ACHN (cell line): Measurements from ENCODE around the gene CDKN1C.

Experiments used
- DNase-seq: peaks from one replicate; pipeline ENCODE4 v3.0.0-alpha.2; 2015
- in situ Hi-C: cut with HindIII; loops from 2 replicates; pipeline ENCODE4 v1.10.0; 2017; ENCODE audit warnings: low sequenced_read_pairs, low pct_ligation_motif_present, low pct_unique_long_range_greater_than_20kb

CDKN1C gene

DNA sequence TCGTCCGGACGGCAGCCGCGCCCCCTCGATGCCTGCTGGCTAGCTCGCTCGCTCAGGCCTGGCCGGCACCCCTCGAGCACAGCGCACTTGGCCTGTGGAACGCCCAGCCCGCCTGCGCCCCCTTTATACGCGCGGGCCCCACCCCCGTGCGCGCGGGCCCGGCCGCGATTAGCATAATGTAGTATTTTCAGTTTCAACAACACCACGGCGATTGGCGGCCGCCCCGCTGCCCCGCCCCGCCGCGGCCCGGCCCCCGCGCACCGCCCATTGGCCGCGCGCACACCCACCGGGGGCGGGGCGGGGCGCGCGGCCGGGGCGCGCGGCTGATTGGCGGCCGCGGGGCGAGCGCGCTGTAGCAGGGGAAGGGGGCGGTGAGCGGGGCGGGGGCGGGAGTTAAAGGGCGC lies at the start of gene CDKN1C:
CDKN1C (minus strand) TSS at position 98 of the 404 bp plus-strand sequence. CDS start 319 bp downstream, outside the sequence.
- DNase-seq = peak; percentile 65
- in situ Hi-C loops = no loop called here

- in situ Hi-C loops = no loop called here
- DNase-seq = no peak
Measured at GRCh38 chr11:2934611-2935239, 49.1 kb upstream of the CDKN1C start.

DNA sequence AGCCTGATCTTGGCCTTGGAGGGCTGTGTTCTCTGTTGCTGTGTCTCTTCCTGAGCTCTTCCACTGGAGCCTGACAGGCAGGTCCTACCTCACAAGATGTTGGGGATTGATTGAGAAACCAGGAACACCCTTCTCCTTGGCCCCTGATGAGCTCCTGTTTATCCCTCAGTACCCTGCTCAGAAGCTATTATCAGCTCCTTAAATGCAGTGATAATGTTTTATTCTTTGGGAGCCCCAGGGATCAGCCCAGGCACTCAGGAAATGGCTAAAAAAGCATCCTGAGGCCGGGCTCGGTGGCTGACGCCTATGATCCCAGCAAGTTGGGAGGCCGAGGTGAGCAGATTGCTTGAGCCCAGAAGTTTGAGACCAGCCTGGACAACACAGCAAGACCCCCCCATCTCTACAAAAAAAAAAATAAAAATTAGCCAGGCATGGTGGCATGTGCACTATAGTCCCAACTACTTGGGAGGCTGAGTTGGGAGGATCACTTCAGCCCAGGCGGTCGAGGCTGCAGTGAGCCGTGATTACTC lies 48.5 kb upstream of the CDKN1C start:
- in situ Hi-C loops = no loop called here
- no peak for DNase-seq

DNA sequence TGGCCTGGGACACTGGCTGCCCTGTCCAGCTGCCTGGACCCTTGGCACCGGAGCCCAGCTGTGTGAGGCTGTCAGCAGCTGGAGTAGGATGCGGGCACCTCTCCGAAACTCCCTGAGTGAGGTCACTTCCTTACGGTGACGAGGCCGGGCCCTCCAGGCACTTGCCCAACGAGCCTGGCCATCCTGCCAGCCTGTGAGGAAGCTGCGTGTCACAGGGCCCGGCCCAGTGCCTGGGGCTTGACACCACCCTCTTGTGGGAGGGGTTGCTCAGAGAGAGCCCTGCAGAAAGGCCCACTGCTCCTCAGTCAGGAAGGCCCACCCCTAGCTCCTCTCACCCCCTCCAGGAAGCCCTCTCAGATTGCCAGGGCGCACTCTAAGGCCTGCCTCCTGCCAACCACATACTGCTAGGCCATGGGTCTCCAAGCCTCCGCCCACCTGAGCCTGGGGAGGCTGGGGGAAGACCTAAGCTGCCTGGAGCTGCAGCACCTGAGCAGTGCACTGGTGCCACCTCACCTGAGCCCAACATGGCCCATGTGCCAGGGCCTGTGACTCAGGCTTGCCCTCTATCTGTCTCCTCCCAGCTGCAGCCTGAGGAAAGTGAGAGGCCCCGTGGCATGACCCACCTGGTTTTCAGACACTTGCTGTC lies 47.9 kb upstream of the CDKN1C start:
- in situ Hi-C loops = no loop called here
- peak; percentile 87 for DNase-seq

- DNase-seq = peak; percentile 51
- in situ Hi-C loops = no loop called here
Measured at GRCh38 chr11:2932850-2933251, 47.3 kb upstream of the CDKN1C start.

DNA sequence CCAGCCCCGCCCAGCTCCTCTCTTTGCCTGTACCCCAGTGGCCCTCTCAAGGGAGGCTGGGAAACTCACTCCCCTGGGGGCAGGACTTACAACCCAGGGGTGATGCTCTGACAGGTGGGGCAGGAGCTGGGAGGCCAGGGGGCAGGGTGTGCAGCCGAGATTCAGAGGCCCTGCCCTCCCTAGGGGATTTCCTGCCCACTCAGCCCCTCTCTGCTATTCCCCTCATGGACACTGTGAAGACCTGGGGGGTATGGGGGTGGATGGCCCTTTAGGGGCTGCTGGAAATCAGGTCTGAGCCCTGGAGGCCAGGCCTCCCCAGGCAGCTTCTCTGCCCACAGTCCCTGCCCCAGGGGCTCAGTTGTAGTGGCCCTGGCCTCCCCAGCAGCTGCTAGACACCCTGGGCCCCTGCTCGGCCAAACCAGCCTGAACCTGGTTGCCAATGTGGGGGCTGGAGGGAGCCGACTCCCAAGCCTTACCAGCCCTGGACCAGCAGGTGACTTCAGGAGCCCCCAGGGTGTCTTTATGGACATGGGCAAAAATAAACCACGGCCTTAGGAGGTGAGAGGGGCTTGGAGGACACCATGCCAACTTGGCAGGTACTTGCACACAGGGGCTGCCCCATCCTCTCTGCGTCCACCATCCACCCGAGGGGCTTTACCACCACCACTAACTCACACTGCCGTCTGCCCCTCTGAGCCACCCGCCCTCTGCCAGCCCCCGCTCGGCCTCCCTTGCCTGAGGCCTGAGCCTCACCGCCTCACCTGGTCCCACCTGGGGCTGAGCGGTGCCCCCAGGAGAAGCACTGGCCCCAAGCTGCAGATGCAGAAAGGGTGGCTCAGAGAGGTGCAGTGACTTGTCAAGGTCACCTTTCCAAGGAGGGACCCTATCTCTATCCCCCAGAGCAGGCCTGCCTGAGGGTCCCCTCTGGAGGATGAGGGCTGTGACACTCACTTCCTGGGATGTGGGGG lies 46.5 kb upstream of the CDKN1C start:
- in situ Hi-C loops = no loop called here
- DNase-seq = no peak

- in situ Hi-C loops = no loop called here
- DNase-seq = no peak
Measured at GRCh38 chr11:2931420-2931746, 45.8 kb upstream of the CDKN1C start.

GRCh38 chr11:2930704-2931419 lies 45.3 kb upstream of the CDKN1C start:
- DNase-seq = peak; percentile 78
- in situ Hi-C loops = no loop called here

- DNase-seq = peak; percentile 49
Measured at GRCh38 chr11:2929950-2930703, 44.6 kb upstream of the CDKN1C start.

GRCh38 chr11:2929531-2929949 lies 44.0 kb upstream of the CDKN1C start:
- peak; percentile 83 for DNase-seq
- in situ Hi-C loops = no loop called here

More at GRCh38 chr11:2929950-2930703, 44.6 kb upstream of the CDKN1C start:
- in situ Hi-C loops = no loop called here

DNA sequence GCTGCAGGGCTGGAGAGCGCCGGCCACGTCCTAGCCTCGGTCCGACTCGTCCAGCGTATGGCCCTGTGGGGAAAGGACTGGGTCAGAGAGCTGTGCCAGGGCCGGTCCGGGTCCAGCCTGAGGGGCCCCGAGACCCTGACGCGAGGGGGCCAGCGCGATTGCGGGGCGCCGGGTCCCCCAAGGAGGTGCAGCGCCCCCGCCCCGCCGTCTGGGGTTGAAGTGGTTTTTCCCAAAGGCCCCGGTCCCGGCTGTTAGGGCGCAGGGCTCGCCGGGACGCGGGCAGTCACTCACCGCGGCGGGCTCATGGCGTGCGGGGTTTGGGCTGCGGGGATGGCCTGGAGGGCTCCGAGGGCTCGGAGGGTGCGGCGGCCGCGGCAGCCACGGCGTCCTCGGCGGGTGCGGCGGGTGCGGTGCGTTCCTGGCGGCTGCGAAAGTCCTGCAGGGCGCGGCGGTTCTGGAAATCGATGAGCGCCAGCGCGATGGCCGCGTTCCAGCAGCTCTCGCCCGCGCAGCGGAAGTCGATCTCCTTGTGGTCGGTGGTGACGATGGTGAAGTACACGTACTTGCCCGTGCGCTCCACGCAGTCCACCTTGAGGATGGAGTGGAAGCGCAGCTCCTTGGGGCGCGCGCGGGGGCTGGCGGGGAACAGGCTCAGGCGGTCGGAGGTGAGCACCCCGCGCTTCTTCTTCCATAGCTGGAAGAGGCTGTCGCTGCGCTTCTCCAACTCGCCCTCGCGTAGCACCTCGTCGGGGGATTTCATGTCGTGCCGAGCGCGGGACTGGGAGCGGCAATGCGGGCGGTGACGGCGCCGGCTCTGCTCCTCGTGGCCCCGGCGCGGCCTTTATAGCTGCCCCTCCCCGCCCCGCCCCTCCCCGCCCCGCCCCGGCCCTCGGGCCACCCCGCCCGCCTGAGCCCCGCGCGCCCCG lies 43.3 kb upstream of the CDKN1C start, which contains the start of gene PHLDA2:
PHLDA2 (minus strand) TSS at position 816 of the 926 bp plus-strand sequence; CDS start at position 760, 56 bp downstream.
- DNase-seq = peak; percentile 55
- in situ Hi-C loops = no loop called here

- DNase-seq = peak; percentile 36
- in situ Hi-C loops = no loop called here
Measured at GRCh38 chr11:2927851-2928604, 42.5 kb upstream of the CDKN1C start.

- DNase-seq = no peak
- in situ Hi-C loops = no loop called here
Measured at GRCh38 chr11:2927121-2927800, 41.7 kb upstream of the CDKN1C start.

DNA sequence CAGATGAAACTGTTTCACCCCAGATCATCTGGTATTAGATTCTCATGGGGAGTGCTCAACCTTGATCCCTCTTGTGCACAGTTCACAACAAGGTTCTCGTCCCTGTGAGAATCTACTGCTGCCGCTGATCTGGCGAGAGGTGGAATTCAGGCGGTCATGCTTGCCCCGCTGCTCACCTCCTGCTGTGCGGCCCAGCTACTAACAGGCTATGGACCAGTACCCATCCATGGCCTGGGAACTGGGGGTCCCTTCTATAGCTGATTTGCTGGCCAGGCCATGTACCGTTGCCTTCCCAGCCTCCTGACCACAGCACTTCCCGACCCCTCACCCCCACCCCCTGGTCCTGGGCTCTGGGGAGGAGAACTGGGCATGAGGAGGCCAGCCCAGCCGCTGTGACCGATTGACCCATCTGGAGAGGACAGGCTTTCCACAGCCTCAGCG lies 41.1 kb upstream of the CDKN1C start:
- DNase-seq = no peak
- in situ Hi-C loops = no loop called here

- in situ Hi-C loops = no loop called here
- DNase-seq = no peak
Measured at GRCh38 chr11:2924821-2925675, 39.5 kb upstream of the CDKN1C start.
